ENCODE data around the gene NGRN.

NGRN gene

DNA sequence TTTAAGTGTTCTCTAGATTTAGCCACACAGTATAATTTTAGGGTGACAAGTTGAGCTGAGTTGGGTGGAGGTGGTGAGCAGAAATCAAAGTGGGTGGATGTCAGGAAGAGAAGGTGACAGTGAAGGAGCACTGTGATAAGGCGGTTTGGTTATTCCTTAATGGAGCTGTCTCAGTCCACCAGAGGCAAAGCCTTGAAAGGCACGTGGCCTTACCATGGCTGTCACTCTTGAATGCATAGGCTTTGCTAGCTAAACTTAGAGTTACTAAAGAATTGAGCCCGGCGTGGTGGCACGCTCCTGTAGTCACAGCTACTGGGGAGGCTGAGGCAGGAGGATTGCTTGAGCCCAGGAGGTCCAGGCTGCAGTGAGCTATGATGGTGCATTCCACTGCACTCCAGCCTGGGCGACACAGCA is 16.7 kb upstream of the NGRN start:
- TF ChIP-seq ZNF565 (CRISPR knock-in tag; conservative IDR thresholded peaks at IDR 0.05; ENCODE audit: low read depth), result no peak
- TF ChIP-seq, protein P1, sequence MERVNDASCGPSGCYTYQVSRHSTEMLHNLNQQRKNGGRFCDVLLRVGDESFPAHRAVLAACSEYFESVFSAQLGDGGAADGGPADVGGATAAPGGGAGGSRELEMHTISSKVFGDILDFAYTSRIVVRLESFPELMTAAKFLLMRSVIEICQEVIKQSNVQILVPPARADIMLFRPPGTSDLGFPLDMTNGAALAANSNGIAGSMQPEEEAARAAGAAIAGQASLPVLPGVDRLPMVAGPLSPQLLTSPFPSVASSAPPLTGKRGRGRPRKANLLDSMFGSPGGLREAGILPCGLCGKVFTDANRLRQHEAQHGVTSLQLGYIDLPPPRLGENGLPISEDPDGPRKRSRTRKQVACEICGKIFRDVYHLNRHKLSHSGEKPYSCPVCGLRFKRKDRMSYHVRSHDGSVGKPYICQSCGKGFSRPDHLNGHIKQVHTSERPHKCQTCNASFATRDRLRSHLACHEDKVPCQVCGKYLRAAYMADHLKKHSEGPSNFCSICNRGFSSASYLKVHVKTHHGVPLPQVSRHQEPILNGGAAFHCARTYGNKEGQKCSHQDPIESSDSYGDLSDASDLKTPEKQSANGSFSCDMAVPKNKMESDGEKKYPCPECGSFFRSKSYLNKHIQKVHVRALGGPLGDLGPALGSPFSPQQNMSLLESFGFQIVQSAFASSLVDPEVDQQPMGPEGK (CRISPR knock-in tag; IDR thresholded peaks at IDR 0.05; ENCODE audit: borderline replicate concordance), result no peak
- TF ChIP-seq, protein P2, sequence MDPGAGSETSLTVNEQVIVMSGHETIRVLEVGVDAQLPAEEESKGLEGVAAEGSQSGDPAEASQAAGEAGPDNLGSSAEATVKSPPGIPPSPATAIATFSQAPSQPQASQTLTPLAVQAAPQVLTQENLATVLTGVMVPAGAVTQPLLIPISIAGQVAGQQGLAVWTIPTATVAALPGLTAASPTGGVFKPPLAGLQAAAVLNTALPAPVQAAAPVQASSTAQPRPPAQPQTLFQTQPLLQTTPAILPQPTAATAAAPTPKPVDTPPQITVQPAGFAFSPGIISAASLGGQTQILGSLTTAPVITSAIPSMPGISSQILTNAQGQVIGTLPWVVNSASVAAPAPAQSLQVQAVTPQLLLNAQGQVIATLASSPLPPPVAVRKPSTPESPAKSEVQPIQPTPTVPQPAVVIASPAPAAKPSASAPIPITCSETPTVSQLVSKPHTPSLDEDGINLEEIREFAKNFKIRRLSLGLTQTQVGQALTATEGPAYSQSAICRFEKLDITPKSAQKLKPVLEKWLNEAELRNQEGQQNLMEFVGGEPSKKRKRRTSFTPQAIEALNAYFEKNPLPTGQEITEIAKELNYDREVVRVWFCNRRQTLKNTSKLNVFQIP (CRISPR knock-in tag; IDR thresholded peaks at IDR 0.05; ENCODE audit: borderline replicate concordance, low read depth), result no peak
- TF ChIP-seq RARB (CRISPR knock-in tag; IDR thresholded peaks at IDR 0.05), result no peak
- no peak for TF ChIP-seq CSDC2 (CRISPR knock-in tag; IDR thresholded peaks at IDR 0.05)
- TF ChIP-seq ZFP3 (CRISPR knock-in tag; IDR thresholded peaks at IDR 0.05), result no peak
- no peak for TF ChIP-seq GLIS3 (CRISPR knock-in tag; IDR thresholded peaks at IDR 0.05)
- TF ChIP-seq, protein P3, sequence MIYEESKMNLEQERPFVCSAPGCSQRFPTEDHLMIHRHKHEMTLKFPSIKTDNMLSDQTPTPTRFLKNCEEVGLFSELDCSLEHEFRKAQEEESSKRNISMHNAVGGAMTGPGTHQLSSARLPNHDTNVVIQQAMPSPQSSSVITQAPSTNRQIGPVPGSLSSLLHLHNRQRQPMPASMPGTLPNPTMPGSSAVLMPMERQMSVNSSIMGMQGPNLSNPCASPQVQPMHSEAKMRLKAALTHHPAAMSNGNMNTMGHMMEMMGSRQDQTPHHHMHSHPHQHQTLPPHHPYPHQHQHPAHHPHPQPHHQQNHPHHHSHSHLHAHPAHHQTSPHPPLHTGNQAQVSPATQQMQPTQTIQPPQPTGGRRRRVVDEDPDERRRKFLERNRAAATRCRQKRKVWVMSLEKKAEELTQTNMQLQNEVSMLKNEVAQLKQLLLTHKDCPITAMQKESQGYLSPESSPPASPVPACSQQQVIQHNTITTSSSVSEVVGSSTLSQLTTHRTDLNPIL (CRISPR knock-in tag; IDR thresholded peaks at IDR 0.05; ENCODE audit: low read depth), result no peak
- no peak for TF ChIP-seq ISL1 (CRISPR knock-in tag; IDR thresholded peaks at IDR 0.05)
- TF ChIP-seq OSR1 (CRISPR knock-in tag; IDR thresholded peaks at IDR 0.05), result no peak
- no peak for TF ChIP-seq SNAI2 (CRISPR knock-in tag; IDR thresholded peaks at IDR 0.05)
- no peak for TF ChIP-seq TOX (CRISPR knock-in tag; IDR thresholded peaks at IDR 0.05; ENCODE audit: borderline replicate concordance)
- TF ChIP-seq ESRRG (CRISPR knock-in tag; IDR thresholded peaks at IDR 0.05), result no peak
- TF ChIP-seq ARNTL (CRISPR knock-in tag; IDR thresholded peaks at IDR 0.05; ENCODE audit: borderline replicate concordance, low read depth), result no peak
- no peak for TF ChIP-seq ZNF8 (CRISPR knock-in tag; IDR thresholded peaks at IDR 0.05)
- TF ChIP-seq ZNF70 (CRISPR knock-in tag; IDR thresholded peaks at IDR 0.05), result no peak
- ATAC-seq, result peak; percentile 12; the same call in 2 of the 3 replicates

- peak; percentile 97 for ATAC-seq
- TF ChIP-seq, protein P4, sequence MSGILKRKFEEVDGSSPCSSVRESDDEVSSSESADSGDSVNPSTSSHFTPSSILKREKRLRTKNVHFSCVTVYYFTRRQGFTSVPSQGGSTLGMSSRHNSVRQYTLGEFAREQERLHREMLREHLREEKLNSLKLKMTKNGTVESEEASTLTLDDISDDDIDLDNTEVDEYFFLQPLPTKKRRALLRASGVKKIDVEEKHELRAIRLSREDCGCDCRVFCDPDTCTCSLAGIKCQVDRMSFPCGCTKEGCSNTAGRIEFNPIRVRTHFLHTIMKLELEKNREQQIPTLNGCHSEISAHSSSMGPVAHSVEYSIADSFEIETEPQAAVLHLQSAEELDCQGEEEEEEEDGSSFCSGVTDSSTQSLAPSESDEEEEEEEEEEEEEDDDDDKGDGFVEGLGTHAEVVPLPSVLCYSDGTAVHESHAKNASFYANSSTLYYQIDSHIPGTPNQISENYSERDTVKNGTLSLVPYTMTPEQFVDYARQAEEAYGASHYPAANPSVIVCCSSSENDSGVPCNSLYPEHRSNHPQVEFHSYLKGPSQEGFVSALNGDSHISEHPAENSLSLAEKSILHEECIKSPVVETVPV (CRISPR knock-in tag; IDR thresholded peaks at IDR 0.05), result no peak
- TF ChIP-seq ISL1 (CRISPR knock-in tag; IDR thresholded peaks at IDR 0.05) (no peak), RARB (CRISPR knock-in tag; IDR thresholded peaks at IDR 0.05) (no peak), GLIS3 (CRISPR knock-in tag; IDR thresholded peaks at IDR 0.05) (no peak), ESRRG (CRISPR knock-in tag; IDR thresholded peaks at IDR 0.05) (no peak), BACH2 (CRISPR knock-in tag; IDR thresholded peaks at IDR 0.05; ENCODE audit: borderline replicate concordance) (no peak), TOX (CRISPR knock-in tag; IDR thresholded peaks at IDR 0.05; ENCODE audit: borderline replicate concordance) (no peak), ZNF8 (CRISPR knock-in tag; IDR thresholded peaks at IDR 0.05) (no peak), OSR1 (CRISPR knock-in tag; IDR thresholded peaks at IDR 0.05) (no peak), SNAI2 (CRISPR knock-in tag; IDR thresholded peaks at IDR 0.05) (no peak), CSDC2 (CRISPR knock-in tag; IDR thresholded peaks at IDR 0.05) (no peak), TCF4 (CRISPR knock-in tag; IDR thresholded peaks at IDR 0.05; ENCODE audit: borderline replicate concordance) (no peak), ZC3H10 (CRISPR knock-in tag; IDR thresholded peaks at IDR 0.05) (no peak), ZNF70 (CRISPR knock-in tag; IDR thresholded peaks at IDR 0.05) (no peak)
- TF ChIP-seq, protein P3 (CRISPR knock-in tag; IDR thresholded peaks at IDR 0.05; ENCODE audit: low read depth), result no peak
- TF ChIP-seq, protein P1 (CRISPR knock-in tag; IDR thresholded peaks at IDR 0.05; ENCODE audit: borderline replicate concordance), result no peak
Observed at GRCh38 chr15:90249203-90249863, 16.1 kb upstream of the NGRN start, which contains the start of gene TTLL13. Gene TTLL13 (plus strand): TSS chr15:90249556. CDS start chr15:90250631, 1,075 bp downstream.

Data from SK-N-SH treated with all-trans-retinoic acid at 6 μM for 48 hours (cell line).